ENCODE measurements around the gene TGM5. TPM values are rescaled to one million over a fixed set of nuclear protein-coding genes. Genes with fewer than 3 reads are reported as not detected.

The TGM5 gene
- total RNA-seq, 4 donors from 2014 or later = not detected

- Histone ChIP-seq H3K9me3 (no peaks in the 10 kb centered on the region), H3K27me3 (no peaks in the 10 kb centered on the region), H3K36me3 (no peaks in the 10 kb centered on the region), H3K27ac (no peak overlapping the region), H3K4me1 (no peaks in the 10 kb centered on the region), H3K4me3 (no peak overlapping the region)
- 79 to 80% methylated on average over 8 of the region's 8 CpGs for WGBS, 2 donors
- no peak for TF ChIP-seq POLR2A (IDR thresholded peaks at IDR 0.05)
- no peak for TF ChIP-seq EP300 (IDR thresholded peaks at IDR 0.05)
- TF ChIP-seq CTCF (IDR thresholded peaks at IDR 0.05) = no peak
- DNase-seq (ENCODE audit: low spot score in 2 of 2) = no peak
These were observed 7.9 kb downstream of the TGM5 start for GRCh38 chr15:43258781-43259180.

GRCh38 chr15:43256341-43256740 is 10.4 kb downstream of the TGM5 start:
- DNase-seq (ENCODE audit: low spot score in 2 of 2) = no peak
- no peak overlapping the region for H3K4me3 ChIP-seq
- WGBS, 2 donors = 85 to 89% methylated on average over 7 of the region's 7 CpGs
- no peak overlapping the region for H3K27ac ChIP-seq
- no peak for TF ChIP-seq CTCF (IDR thresholded peaks at IDR 0.05)
- TF ChIP-seq EP300 (IDR thresholded peaks at IDR 0.05) = no peak
- no peak for TF ChIP-seq POLR2A (IDR thresholded peaks at IDR 0.05)
- H3K27me3 ChIP-seq = no peaks in the 10 kb centered on the region
- no peaks in the 10 kb centered on the region for H3K36me3 ChIP-seq
- H3K9me3 ChIP-seq = no peaks in the 10 kb centered on the region
- no peaks in the 10 kb centered on the region for H3K4me1 ChIP-seq

- H3K9me3 ChIP-seq = no peaks in the 10 kb centered on the region
- H3K4me3 ChIP-seq = no peak overlapping the region
- H3K36me3 ChIP-seq = no peaks in the 10 kb centered on the region
- DNase-seq (ENCODE audit: low spot score in 2 of 2) = no peak
- H3K27ac ChIP-seq = no peak overlapping the region
- WGBS, 2 donors = 78 to 89% methylated on average over 2 of the region's 2 CpGs
- H3K4me1 ChIP-seq = no peaks in the 10 kb centered on the region
- TF ChIP-seq CTCF (IDR thresholded peaks at IDR 0.05) (no peak), EP300 (IDR thresholded peaks at IDR 0.05) (no peak), POLR2A (IDR thresholded peaks at IDR 0.05) (no peak)
- H3K27me3 ChIP-seq = no peaks in the 10 kb centered on the region
These were observed 11.4 kb downstream of the TGM5 start for GRCh38 chr15:43255376-43255775.

GRCh38 chr15:43253431-43254403 is 13.0 kb downstream of the TGM5 start:
- TF ChIP-seq CTCF (IDR thresholded peaks at IDR 0.05) = no peak
- TF ChIP-seq POLR2A (IDR thresholded peaks at IDR 0.05) = no peak
- Histone ChIP-seq H3K36me3 (no peaks in the 10 kb centered on the region), H3K27ac (no peak overlapping the region), H3K27me3 (no peaks in the 10 kb centered on the region), H3K9me3 (no peaks in the 10 kb centered on the region), H3K4me3 (no peak overlapping the region), H3K4me1 (no peaks in the 10 kb centered on the region)
- 40 to 53% methylated on average over 12 to 15 of the region's 15 CpGs for WGBS, 2 donors
- DNase-seq (ENCODE audit: low spot score in 2 of 2) = no peak

- WGBS, 2 donors = 85 to 87% methylated on average over 4 of the region's 4 CpGs
- no peaks in the 10 kb centered on the region for H3K4me1 ChIP-seq
- DNase-seq (ENCODE audit: low spot score in 2 of 2) = no peak
These were observed 14.9 kb downstream of the TGM5 start for GRCh38 chr15:43251871-43252250.

More at GRCh38 chr15:43251871-43252250, 14.9 kb downstream of the TGM5 start:
- Histone ChIP-seq H3K27me3 (no peaks in the 10 kb centered on the region), H3K9me3 (no peaks in the 10 kb centered on the region), H3K27ac (no peak overlapping the region), H3K4me3 (no peak overlapping the region), H3K36me3 (no peaks in the 10 kb centered on the region)
- TF ChIP-seq EP300 (IDR thresholded peaks at IDR 0.05) = no peak
- TF ChIP-seq CTCF (IDR thresholded peaks at IDR 0.05) = no peak
- no peak for TF ChIP-seq POLR2A (IDR thresholded peaks at IDR 0.05)
